Endothelial cell of umbilical vein (primary cell): ENCODE measurements around the gene ADAM23. TPM values are rescaled to one million over a fixed set of nuclear protein-coding genes. Genes with fewer than 3 reads are reported as not detected.

Experiments used
- BruUV-seq: library from RNA; stranded (reverse); fragments of 400-500 nt; replicated peaks from 2 replicates; lab custom pipeline; 2021; lab: Mats Ljungman, UMichigan
- CTCF ChIA-PET: fragments of 300-600, 350-600 bp; sonication (Branson Sonifier 250); formaldehyde crosslinking; loops from one replicate; lab custom pipeline; 2021; ENCODE audit warnings: antibody characterized with exemption, inconsistent platforms; lab: Charles Lee
- POLR2A ChIA-PET: fragments of 300-600, 350-600 bp; sonication (Branson Sonifier 250); formaldehyde crosslinking; loops from one replicate; lab custom pipeline; 2021; ENCODE audit warnings: antibody characterized with exemption, inconsistent platforms; lab: Charles Lee
- DNase-seq: peaks from one replicate; pipeline ENCODE4 v3.0.0-alpha.2; 2011; ENCODE audit warnings: low read depth, low spot score
- FAIRE-seq: peaks from 2 replicates; lab custom pipeline; 2011; peaks lifted over from hg19 to GRCh38; lab: Jason Lieb, UNC
- H2AFZ ChIP-seq: 2 replicates; pipeline ENCODE4 v1.6.0; 2012; ENCODE audit warnings: low read depth, low read length, control low read depth, inconsistent platforms
- H3K27ac ChIP-seq: 2 replicates; pipeline ENCODE4 v1.5.1; 2011; ENCODE audit warnings: low read depth, mild to moderate bottlenecking, control low read depth, low read length, moderate library complexity; ENCODE audit not compliant: insufficient read depth
- H3K27me3 ChIP-seq, 2 experiments: 2 replicates each; pipeline versions ENCODE4 v1.6.0 to v1.6.1; 2011; ENCODE audit warnings: low read length in 2 of 2, mixed read lengths in 1 of 2; ENCODE audit not compliant: control insufficient read depth in 2 of 2, insufficient read depth in 2 of 2
- H3K36me3 ChIP-seq, 2 experiments: 2 replicates in 1 of 2; 3 replicates in 1 of 2; pipeline ENCODE4 v1.5.1; 2011; ENCODE audit warnings: low read length in 2 of 2, mild to moderate bottlenecking in 1 of 2, moderate library complexity in 1 of 2; ENCODE audit not compliant: control insufficient read depth in 2 of 2, insufficient read depth in 2 of 2; ENCODE audit errors: extremely low read depth in 1 of 2
- H3K4me1 ChIP-seq: 3 replicates; pipeline ENCODE4 v1.5.1; 2011; ENCODE audit warnings: mild to moderate bottlenecking, low read length; ENCODE audit not compliant: control insufficient read depth, insufficient read depth; ENCODE audit errors: extremely low read depth
- H3K4me2 ChIP-seq: 2 replicates; pipeline ENCODE4 v1.6.1; 2011; ENCODE audit warnings: low read length, control low read depth, mixed read lengths; ENCODE audit not compliant: insufficient read depth
- H3K4me3 ChIP-seq, 3 experiments: fragments of 200-600 bp in 1 of 3; sonication (generic), shearing (Covaris generic) in 1 of 3; replicated peaks in 1 of 3; 2 replicates each; pipeline ENCODE4 v1.5.1; 2011 to 2016; ENCODE audit warnings: control low read depth in 3 of 3, low read length in 3 of 3, mild to moderate bottlenecking in 2 of 3, inconsistent platforms in 1 of 3, low read depth in 1 of 3, moderate library complexity in 1 of 3; ENCODE audit not compliant: insufficient read depth in 1 of 3
- H3K79me2 ChIP-seq: 2 replicates; pipeline ENCODE4 v1.6.0; 2012; ENCODE audit warnings: low read length, inconsistent platforms; ENCODE audit not compliant: control insufficient read depth, insufficient read depth
- H3K9ac ChIP-seq: replicated peaks from 2 replicates; pipeline ENCODE3; 2011; ENCODE audit warnings: low read length, control low read depth; ENCODE audit not compliant: insufficient read depth; ENCODE audit errors: extremely low read depth
- H3K9me1 ChIP-seq: replicated peaks from 3 replicates; pipeline ENCODE4 v1.6.0; 2011; ENCODE audit warnings: mild to moderate bottlenecking, low read length; ENCODE audit not compliant: control insufficient read depth, insufficient read depth; ENCODE audit errors: extremely low read depth
- H3K9me3 ChIP-seq: replicated peaks from 2 replicates; pipeline ENCODE4 v1.5.1; 2012; ENCODE audit warnings: low read length, inconsistent platforms; ENCODE audit not compliant: control insufficient read depth, insufficient read depth
- H4K20me1 ChIP-seq: replicated peaks from 2 replicates; pipeline ENCODE3; 2011; ENCODE audit warnings: mild to moderate bottlenecking, low read length; ENCODE audit not compliant: control insufficient read depth, insufficient read depth; ENCODE audit errors: extremely low read depth
- EZH2 ChIP-seq: IDR thresholded peaks from 2 replicates; pipeline ENCODE4 v1.6.1; 2012; ENCODE audit warnings: borderline replicate concordance, low read depth, mild to moderate bottlenecking, moderate library complexity, low read length, inconsistent platforms; ENCODE audit not compliant: severe bottlenecking
- FOS ChIP-seq: IDR thresholded peaks from 2 replicates; pipeline ENCODE4 v1.6.1; 2011; ENCODE audit warnings: mild to moderate bottlenecking, low read length, moderate library complexity, borderline replicate concordance; ENCODE audit not compliant: insufficient read depth
- GATA2 ChIP-seq: IDR thresholded peaks from 2 replicates; pipeline ENCODE4 v1.7.0; 2011; ENCODE audit warnings: low read depth, mild to moderate bottlenecking, moderate library complexity, mixed read lengths, low read length; ENCODE audit not compliant: insufficient read length, insufficient read depth
- JUN ChIP-seq: IDR thresholded peaks from 2 replicates; pipeline ENCODE4 v1.6.1; 2011; ENCODE audit warnings: borderline replicate concordance, low read depth; ENCODE audit not compliant: insufficient read length, insufficient read depth
- MYC ChIP-seq: IDR thresholded peaks from one replicate; pipeline ENCODE4 v1.6.1; 2011; ENCODE audit warnings: mild to moderate bottlenecking, low read depth, low read length
- POLR2A ChIP-seq: IDR thresholded peaks from 2 replicates; pipeline ENCODE4 v1.6.1; 2012; ENCODE audit warnings: low read depth, mild to moderate bottlenecking, control low read depth, low read length
- POLR2AphosphoS5 ChIP-seq: IDR thresholded peaks from 2 replicates; pipeline ENCODE4 v1.6.1; 2012; ENCODE audit warnings: low read depth, mild to moderate bottlenecking, control low read depth, low read length, moderate library complexity; ENCODE audit not compliant: insufficient read depth
- dilution Hi-C: fragments of 300-500 bp; cut with MboI; formaldehyde crosslinking; loops from one replicate; pipeline ENCODE4 v1.15.0; 2019; ENCODE audit warnings: low sequenced_read_pairs; ENCODE audit not compliant: extremely low pct_ligation_motif_present
- intact Hi-C: fragments of 100-400 bp; cut with micrococcal nuclease; formaldehyde crosslinking; loops from one replicate; pipeline ENCODE4 v1.10.0; 2022
- polyA plus RNA-seq, 4 experiments: library from polyadenylated mRNA; depleted of rRNA in 3 of 4; stranded (reverse) in 3 of 4; unstranded in 1 of 4; fragments of >200 nt; gene quantifications; 2 replicates each; pipeline versions ENCODE4 v1.2.1 to v1.2.3, GENCODE V29; 2011 to 2012; ENCODE audit warnings: missing spikeins in 1 of 4
- total RNA-seq: library from RNA; stranded (reverse); gene quantifications from 2 replicates; pipeline ENCODE4 v1.2.3, GENCODE V29; 2021
- TF ChIP-seq, protein P1 (sequence below): IDR thresholded peaks from 2 replicates; pipeline ENCODE4 v1.6.1; 2011; ENCODE audit not compliant: insufficient read depth, insufficient read length
- TF ChIP-seq, protein P2 (sequence below), 2 donors: IDR thresholded peaks; 1 replicate in 1 of 2; 2 replicates in 1 of 2; pipeline ENCODE4 v1.5.1; 2011; ENCODE audit warnings: low read length in 2 of 2, mild to moderate bottlenecking in 2 of 2, moderate library complexity in 2 of 2, control low read depth in 1 of 2, inconsistent platforms in 1 of 2, low read depth in 1 of 2; ENCODE audit not compliant: insufficient read depth in 1 of 2; ENCODE audit errors: extremely low read depth in 1 of 2

Gene ADAM23
- total and polyA plus RNA-seq, 2 donors (not counting 3 experiments of a cell fraction or from before 2014, with no cell fraction given): 20.6 to 38.5 TPM

DNA sequence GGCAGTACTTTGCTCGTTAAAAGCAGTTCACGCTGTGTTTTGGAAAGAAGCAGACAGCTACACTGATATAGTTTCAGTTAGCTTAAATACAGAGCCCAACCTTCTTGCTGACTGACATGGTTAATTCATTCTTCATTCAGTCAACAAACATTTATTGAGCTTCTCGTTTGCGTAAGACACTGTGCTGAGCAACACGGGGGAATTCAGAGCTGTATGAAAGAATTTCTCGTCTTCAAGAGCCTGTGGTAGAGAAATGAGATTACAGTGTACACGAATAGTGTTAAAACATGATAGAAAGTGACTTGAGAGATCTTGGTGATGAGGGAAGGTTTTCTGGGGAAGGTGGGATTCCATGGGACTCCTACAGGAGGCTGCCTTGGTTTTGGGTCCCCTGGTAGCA lies 44.7 kb downstream of the ADAM23 start:
- no peaks in the 10 kb centered on the region for H3K9me3 ChIP-seq
- ChIA-PET POLR2A (no interaction called here), CTCF (no interaction called here)
- H3K27ac ChIP-seq: no peak overlapping the region
- no peaks in the 10 kb centered on the region for H3K79me2 ChIP-seq
- H3K9ac ChIP-seq: no peak overlapping the region
- FAIRE-seq: no peak
- H3K4me1 ChIP-seq: no peaks in the 10 kb centered on the region
- H3K27me3 ChIP-seq: no peaks in the 10 kb centered on the region
- no peak overlapping the region for H3K4me2 ChIP-seq
- dilution Hi-C loops: no loop called here
- no peaks in the 10 kb centered on the region for H4K20me1 ChIP-seq
- BruUV-seq: no TSS peak
- no peak for DNase-seq
- TF ChIP-seq JUN: no peak
- no peak for TF ChIP-seq POLR2AphosphoS5
- TF ChIP-seq, protein P1, sequence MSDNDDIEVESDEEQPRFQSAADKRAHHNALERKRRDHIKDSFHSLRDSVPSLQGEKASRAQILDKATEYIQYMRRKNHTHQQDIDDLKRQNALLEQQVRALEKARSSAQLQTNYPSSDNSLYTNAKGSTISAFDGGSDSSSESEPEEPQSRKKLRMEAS: no peak
- no peak for TF ChIP-seq MYC
- no peak for TF ChIP-seq GATA2
- TF ChIP-seq, protein P2, sequence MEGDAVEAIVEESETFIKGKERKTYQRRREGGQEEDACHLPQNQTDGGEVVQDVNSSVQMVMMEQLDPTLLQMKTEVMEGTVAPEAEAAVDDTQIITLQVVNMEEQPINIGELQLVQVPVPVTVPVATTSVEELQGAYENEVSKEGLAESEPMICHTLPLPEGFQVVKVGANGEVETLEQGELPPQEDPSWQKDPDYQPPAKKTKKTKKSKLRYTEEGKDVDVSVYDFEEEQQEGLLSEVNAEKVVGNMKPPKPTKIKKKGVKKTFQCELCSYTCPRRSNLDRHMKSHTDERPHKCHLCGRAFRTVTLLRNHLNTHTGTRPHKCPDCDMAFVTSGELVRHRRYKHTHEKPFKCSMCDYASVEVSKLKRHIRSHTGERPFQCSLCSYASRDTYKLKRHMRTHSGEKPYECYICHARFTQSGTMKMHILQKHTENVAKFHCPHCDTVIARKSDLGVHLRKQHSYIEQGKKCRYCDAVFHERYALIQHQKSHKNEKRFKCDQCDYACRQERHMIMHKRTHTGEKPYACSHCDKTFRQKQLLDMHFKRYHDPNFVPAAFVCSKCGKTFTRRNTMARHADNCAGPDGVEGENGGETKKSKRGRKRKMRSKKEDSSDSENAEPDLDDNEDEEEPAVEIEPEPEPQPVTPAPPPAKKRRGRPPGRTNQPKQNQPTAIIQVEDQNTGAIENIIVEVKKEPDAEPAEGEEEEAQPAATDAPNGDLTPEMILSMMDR (IDR thresholded peaks at IDR 0.05; ENCODE audit: extremely low read depth in 1 of 2, insufficient read depth in 1 of 2, low read depth in 1 of 2, low read length in 2 of 2): no peak
- TF ChIP-seq FOS: no peak
- no peak for TF ChIP-seq EZH2
- no peak for TF ChIP-seq POLR2A
- no peak overlapping the region for H3K4me3 ChIP-seq
- H2AFZ ChIP-seq: no peak overlapping the region
- intact Hi-C loops: no loop called here
- no peaks in the 10 kb centered on the region for H3K9me1 ChIP-seq
- H3K36me3 ChIP-seq: no peaks in the 10 kb centered on the region
